Measurements from ENCODE around the gene RIPOR2.
"Not testable (repeated sequence)": the region's sequence is repeated elsewhere in the genome, so short reads cannot be mapped to it uniquely, and the experiment has no call there.

RIPOR2 gene

DNA sequence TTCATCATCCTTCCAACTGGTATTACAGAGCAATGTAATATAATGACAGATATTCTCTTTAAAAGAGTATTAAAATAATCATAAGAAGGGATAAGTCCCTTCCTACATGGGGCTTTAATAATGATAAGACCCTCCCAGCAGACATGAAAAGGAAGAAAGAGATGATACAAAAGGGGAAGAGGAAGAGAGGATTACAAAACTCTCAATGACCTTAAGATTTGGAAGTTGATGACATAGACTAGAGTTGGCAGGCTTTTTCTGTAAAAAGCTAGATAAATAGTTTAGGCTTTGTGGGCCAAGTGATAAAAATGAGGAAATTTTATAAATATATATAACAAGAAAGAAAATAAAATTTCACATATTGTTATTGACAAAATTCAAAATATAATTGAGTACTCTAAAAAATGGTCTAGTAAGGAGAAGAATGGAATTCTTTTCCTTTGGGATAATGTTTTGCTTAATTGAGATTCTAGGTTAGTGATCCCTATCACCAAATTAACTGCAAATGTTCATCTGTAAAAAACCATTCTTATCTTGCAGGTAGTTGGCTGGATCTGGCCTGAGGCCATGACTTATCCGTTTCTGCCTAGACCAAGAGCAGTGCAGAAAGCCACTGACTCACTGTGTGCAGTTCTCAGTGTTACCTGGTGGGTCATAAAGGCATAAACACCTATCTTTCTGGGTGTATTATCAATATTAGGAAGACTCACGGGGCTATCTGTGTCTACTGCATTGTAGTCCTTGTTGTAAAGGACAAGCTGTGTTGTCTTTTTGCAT, 11.0 kb downstream of the RIPOR2 start:
- DNase-seq: peak; percentile 62

DNA sequence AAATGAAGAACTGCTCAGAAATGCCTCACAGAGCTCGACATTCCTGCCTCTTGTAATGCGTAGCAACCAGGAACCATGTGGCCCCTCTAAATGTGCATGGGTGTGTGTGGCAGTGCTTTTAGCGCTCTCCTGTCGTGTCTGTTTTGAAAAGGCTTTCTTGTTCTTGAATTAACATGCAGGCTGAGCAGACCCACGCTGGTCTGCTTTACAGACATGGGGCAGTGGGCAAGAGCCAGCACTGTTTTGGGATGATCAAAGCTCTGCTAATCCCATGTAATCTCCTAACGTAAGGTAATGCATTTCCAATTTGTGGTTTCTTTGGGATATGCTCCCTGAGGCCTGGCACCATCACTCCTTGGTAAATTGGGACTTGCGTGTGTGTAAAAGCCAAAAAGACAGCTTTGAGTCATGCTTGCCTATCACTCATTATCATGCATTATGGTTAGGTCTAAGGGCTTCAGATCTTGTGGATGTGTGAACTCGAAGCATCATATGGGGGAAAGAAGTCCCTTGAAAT, 11.8 kb downstream of the RIPOR2 start:
- DNase-seq: no peak

GRCh38 chr6:24922814-24923213, 12.9 kb downstream of the RIPOR2 start:
- no peak for DNase-seq

DNA sequence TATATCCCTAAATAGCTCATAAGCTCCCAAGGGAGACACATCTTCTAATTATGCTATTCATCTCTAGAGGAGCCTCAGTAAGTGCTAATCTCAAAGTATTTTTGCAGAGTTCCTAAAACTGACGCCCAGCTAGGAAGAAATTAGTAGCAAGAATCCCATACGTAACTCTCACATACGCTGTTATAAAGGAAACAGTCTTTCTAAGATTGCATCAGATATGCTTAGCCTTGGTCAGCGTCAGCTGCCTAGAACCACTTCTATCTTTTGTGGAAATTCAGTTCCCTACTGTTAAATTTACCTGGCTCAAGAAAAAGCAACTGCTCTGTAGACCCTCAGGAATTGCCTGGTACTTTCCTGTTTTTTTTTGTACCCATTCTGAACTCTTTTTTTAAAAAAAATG, 13.6 kb downstream of the RIPOR2 start:
- DNase-seq: no peak

- no peak for DNase-seq
Measured at GRCh38 chr6:24920136-24920535, 15.6 kb downstream of the RIPOR2 start.

- no peak for DNase-seq
Measured at GRCh38 chr6:24919056-24919892, 16.5 kb downstream of the RIPOR2 start.

GRCh38 chr6:24918641-24919055, 17.1 kb downstream of the RIPOR2 start:
- DNase-seq: no peak

- no peak for DNase-seq
Measured at GRCh38 chr6:24916496-24916895, 19.3 kb downstream of the RIPOR2 start.

DNA sequence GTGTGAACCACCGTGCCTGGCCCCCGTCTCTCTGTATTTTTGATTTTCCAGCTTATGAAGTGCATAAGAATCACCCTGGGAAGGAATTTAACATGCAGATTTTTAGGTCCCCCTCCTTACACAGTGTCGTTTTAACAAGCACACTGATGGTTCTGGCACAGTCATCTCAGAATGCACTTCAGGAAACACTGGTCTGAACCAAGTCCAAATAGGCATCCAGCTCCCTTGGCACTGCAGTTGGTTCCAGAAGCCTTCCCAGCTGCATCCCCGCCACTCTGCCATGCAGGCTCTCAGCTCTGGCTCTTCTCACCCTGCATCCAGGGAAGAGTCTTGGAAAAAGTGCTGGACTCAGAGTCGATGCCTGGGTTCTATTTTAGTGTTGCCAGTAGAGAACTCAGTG, 20.1 kb downstream of the RIPOR2 start:
- no peak for DNase-seq

GRCh38 chr6:24914082-24914481, 21.7 kb downstream of the RIPOR2 start:
- not testable (repeated sequence) for DNase-seq

DNA sequence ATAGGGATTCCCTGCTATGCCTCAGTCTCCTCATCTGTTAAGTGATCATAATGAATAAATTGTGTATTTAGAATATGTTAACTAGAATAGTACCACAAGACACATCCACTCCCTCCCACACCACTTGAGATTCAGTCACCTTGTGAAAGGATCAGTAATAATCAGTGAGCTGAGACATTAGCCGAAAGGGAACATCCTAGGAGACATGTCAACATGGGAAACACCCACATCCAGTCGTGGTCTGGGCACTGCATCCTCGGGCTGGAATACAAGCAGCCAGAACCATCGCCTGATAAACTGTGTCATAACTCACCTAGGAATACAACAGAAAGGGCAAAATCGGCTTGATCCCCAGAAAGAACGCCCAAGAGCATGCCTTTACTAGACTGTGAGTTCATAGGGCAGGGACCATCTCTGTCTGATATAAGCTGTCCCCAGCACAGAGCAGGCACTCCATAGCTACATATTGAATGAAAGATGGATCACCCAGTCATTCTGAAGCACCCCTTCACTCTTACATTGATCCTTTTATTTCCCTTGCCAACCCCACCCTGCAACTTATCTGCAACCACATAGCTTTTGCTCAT, 23.9 kb downstream of the RIPOR2 start:
- no peak for DNase-seq

- no peak for DNase-seq
Measured at GRCh38 chr6:24910961-24911725, 24.6 kb downstream of the RIPOR2 start.

DNA sequence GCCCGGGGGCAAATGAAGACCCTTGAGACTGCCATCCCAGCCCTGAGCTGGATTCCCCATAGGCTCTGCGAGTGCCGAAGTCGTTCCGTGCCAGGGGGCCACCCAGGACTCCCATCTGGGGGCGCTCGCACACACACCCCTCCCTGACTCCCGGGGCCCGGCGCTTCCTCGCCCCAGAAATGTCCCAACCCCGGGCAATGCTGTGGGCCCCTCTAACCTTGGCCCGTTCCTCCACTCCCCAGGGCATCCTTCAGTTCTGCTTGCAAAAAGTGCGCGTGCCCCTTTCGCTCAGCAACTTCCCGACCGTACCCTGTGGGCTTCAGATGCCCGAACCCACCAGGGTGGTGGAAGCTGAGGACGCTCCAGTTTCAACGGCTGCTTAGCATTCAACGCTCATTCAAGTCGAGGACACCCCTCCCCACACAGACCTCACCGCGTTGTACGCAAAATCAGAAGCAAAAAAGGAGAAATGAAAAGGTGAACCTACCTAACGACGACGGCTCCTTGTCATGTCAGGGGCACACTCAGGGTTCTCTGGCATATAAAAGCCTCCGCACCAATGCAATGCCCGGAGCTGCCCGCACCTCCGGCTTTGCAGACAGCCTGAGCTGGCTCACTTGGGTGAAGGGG, 25.3 kb downstream of the RIPOR2 start:
- DNase-seq: no peak

DNA sequence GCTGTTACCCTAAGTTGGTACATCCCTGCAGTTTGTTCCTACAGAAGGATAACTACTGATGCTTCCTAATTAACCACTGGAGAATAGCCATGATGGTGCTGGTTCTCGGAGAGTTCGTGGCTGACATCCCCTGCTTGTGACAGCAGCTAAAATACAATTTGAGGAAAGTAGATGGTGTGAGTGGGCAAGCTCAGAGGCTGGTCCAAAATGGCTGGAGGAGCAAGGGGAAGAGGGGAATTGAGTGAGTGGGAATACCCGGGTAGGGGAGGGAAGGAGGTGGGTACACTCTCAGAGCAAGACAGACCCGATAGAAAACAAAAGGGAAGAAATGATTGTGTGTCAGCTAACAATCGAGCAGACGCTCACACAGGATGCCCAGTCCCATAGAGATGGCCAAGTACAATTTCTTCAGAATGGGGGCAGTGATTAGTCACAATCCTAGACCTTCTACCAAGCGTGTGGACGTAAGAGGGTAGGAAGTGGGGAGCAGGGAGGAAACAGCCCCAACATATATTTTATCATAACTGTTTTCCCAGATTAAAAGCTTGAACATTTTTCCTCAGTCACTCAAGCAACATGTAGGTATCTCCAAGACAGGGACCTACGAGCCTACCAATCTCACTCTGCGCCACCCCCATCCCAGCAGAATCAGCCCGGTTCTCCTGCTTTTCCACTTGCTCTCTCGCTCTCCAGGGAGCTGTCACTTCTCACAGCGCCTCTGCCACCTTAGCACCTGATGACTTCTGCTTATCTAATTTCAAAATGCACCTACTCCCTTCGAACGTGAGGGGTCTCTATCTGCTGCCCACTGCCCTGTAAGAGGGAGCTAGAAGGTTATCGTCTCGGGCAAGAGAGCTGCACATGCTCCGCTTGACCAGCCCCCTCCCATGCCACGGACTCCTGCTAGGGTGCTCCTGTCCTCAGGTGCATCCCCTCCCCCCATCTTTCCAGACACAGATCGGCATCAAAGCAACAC, 26.2 kb downstream of the RIPOR2 start:
- no peak for DNase-seq

GRCh38 chr6:24908650-24909035, 27.1 kb downstream of the RIPOR2 start:
- DNase-seq: no peak

DNA sequence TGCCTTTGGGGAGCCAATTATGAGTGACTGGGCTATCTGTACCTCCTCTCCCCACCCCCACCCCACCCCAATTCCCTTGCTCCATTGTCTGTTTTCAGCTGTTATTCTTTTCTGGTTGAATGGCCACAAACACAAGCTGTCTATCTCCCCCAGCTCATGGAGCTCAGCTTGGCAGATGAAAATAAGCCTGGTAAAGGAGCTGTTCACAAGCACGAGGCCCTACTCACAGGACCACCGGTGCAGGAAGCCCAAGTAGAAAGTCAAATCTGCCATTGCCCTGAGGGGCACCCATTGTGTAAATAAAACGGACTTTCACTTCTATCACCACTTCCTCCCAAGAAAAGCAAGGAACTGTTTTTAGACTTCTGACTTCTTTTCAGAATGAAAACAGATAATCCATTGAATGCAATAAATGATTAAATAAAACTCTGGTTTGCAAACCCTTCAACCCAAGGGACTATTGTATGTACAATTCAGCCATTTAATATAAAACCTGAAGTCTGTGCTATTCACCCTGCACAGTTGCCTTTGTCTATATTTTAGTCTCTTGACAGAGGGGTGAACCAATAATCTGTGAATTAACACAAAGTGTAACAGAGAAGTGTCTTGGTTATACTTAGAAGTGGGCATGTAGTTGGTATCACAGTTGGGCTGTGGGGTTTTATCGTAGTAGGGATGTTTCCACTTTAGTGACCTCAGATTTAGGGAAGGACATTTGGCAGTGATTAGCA, 27.7 kb downstream of the RIPOR2 start:
- no peak for DNase-seq

- DNase-seq: no peak
Measured at GRCh38 chr6:24906314-24906713, 29.4 kb downstream of the RIPOR2 start.

DNA sequence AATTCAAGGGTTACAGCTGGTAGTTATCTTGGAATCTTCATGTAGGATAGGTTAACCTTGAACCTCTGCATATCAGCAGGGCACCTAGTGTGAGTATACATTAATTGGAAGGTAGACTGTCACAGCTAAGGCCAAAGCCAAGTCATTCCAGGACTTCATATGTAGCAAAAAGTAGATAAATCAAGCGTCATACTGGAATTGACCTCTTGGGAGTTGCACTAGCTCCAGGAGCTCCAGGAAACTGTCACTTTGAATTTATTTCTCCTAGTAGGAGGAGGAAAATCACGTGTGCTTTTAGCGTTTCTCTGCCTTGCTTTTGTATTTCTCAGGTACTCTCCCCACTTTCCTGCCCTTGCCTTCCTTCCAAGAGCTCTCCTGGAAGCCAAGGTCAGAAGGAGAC, 30.3 kb downstream of the RIPOR2 start:
- DNase-seq: no peak

DNA sequence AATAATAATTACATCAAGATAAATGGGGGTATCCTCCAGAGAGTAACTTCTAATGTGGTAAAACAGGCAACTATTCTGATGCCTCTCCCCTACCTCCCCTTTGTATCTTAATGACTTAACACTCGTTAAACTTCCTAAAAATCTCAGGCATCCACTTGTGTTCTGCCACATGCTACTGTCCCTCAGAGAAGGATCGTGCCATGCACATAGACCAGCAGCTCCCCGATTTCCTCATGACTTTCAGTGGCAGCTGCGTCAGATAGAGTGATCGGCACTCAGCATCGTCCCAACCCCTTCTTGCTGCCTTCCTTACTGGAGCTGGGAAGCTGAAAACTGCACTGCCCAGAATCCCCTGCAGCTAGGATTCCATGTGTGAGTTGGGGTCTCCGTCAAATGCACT, 32.1 kb downstream of the RIPOR2 start:
- no peak for DNase-seq

- DNase-seq: no peak
Measured at GRCh38 chr6:24902782-24903181, 33.0 kb downstream of the RIPOR2 start.
